ENCODE data around the gene BOD1L1.
"Not testable (repeated sequence)": the region's sequence is repeated elsewhere in the genome, so short reads cannot be mapped to it uniquely, and the experiment has no call there.

The BOD1L1 gene

DNA sequence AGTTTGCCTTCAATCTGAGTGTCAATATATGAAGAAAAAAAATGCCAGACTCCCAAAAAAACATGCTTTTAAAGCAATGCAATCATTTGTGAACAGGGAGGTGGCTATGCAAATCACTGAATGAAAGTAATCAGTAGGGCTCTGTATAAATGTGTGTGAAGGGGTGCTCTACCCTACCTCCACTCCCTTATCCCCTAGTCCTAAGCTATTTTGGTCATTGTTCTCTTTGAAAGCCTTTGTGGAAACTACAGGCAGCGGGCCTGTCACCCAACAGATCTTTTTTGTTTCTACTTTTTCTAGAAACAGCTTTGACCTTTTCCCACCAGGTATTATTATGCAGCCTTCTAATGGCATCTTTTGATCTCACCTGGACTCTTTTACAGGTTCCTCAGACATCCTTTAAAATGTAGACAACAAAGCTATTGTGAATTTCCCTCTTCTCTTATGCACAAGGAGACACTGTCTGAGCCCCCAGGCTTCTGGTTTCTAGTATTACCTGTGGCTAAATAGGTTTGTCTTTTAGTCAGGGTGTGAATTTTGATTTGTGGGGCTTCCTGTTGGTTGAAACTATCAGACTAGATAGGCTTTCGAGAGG, 9.2 kb downstream of the BOD1L1 start:
- no peak for DNase-seq

DNA sequence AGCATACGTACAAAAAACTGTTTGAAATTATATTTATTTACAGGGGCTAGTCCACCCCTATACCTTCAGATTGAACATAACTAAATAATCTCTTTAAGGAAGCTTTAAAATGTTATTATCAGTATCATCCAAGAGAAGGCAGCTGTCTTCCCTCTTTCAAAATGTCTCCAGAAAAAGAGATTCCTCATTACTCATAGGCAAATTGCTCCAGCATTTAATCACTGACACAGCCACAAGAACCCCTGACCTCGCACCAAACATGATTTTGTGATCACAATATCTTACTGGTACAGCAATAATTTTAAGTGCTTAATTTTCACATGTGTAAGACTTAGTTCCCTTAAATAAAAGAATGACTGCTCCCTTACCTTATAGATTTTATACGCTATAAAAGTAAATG, 9.7 kb downstream of the BOD1L1 start:
- no peak for DNase-seq

DNA sequence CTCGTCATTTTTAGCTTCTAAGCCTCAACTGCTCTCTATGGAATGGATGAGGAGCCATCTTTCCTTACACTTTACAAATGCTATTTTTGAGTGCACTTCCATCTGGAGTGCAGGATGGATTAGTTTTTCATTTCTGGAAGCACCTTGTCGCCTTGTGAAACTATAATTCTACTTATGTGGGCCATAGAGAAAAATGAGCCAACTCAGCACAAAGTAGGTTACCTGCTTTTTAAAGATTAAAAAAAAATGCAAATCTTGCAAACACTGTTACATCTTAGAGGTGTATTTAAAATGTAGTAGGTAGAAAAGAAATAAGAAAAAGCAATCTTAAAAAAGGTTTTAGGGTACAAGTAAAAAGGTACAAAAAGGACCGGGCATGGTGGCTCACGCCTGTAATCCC, 10.9 kb downstream of the BOD1L1 start:
- no peak for DNase-seq

DNA sequence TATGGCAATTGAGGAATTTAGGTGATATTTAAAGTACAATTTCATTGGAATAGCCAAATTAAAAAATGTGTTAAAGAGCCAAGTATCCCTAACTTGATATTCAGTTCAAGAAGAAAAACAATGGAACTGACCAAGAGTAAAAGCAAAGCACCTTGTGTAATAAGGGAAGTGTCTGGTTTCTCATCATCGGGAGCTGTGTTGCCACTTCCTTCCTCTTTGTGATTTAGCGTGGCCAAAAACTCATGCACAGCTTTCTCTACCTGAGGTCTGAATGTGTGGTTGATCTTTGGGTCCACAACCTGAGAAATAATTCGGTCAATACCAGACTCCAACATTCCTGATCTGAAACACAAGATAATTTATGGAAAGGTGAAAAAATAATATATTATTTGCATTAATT, 12.4 kb downstream of the BOD1L1 start:
- DNase-seq: no peak

DNA sequence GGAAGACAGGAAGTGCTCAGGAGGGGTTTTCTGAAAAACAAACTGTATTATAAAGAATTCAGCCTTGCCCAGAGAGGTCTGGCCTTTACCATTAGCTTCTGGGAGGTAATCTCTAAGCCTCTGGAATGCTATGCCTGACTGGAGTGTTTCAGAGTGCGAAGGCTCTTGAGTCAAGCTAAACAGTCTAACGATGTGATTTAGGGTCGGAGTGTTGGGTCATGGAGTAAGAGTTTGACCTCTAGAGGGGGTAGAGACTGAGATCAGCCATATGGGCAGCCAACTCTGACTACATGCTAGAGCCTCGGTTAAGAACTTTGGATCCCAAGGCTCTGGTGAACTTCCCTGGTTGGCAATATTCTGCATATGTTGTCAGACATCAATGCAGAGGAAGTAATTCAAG, 15.0 kb downstream of the BOD1L1 start:
- no peak for DNase-seq

DNA sequence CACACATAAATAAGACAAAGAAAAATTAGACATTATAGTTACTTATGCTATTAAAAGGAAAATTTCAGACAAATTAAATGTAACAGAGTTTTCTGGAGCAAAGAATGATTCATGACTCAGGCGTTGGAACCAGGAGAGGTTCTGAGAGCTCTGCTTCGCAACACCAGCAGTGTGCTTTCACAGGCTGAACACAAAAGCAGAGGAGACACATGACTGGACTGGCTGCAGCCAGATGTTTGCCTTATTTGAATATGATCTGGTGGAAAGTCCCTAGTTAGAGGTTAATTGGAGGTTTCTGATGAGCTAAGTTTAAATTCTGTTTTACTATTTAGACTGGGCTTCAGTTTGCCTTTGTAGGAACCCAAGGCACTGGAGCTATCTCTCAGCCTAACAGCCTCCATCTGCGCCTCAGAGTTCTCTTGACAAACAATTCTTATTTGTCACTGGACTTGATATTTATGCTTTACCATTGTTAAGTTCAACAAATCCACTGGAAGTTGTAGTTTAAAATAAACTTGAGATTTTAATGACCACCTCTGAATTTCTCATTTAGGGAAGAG, 16.2 kb downstream of the BOD1L1 start:
- no peak for DNase-seq

DNA sequence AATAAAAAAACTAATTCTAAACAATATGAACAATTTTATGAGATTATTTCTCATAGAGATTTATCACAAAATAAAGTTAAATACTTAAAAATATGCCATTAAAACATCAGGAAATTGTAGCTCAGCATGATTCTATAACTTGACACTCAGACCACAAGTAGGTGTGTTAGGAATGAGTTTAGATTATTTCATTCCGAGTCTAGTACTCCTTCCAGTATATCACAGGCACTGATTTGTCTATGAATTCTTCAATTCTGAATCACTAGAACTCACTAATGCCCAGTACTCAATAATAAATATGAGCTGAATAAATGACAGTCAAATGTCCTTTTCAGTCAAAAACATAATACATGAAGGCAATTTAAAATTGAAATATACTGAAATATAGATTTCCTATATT, 22.2 kb downstream of the BOD1L1 start:
- DNase-seq: no peak

DNA sequence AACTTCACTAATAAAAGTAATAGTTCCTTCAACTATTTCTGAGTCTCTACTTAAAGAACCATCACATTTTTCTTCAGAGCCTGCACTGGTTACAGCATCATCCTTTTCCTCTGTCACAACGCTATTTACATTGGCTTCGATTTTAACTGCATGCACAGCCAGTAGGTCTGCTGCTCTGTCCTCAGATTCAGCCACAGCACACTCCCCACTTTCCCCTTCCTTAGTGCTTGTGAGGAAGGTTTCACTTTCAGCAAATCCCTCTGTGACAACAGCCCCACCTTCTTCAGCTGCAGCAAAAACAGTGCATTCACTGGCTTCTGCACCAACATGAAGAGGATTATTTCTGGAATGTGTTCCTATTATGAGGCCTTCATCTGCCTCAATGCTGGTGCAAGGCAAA, 25.7 kb downstream of the BOD1L1 start:
- DNase-seq: no peak

DNA sequence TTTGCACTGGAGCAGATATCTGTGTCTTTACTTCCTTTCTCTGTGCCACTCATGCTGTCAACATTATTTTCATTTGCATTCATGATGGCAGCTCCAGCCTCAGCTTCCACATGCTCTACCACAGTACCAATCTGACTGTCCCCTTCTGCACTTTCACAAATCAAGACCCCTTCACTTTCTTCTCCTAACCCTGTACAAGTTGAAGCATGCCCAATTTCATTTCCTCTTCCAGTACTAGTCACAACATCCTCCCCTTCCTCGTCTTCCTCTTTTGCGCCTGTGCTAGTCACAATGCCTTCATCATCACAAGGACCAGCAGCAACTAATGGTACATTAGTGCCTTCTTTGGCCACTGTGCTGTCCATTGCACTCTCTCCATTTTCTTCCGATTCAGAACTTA, 26.5 kb downstream of the BOD1L1 start:
- no peak for DNase-seq

DNA sequence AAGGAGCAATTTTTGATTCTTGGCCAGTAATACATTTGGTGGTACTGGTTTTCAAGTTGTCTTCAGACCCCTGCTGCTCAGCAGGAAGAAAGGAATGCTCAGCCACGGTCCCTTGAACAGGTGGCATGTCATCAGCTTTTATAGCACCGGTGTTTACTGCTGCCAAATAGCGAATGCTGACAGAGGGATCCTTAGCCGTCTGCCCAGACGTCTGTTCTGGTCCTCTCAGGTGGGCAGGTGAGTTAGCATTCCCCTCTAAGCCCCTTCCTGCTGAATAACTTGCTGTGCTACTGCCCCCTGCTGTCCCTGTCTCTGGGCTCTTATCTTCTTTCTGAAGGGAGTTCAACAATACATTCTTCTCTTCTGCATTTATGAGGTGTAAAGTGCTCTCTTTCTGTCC, 28.4 kb downstream of the BOD1L1 start:
- DNase-seq: no peak

DNA sequence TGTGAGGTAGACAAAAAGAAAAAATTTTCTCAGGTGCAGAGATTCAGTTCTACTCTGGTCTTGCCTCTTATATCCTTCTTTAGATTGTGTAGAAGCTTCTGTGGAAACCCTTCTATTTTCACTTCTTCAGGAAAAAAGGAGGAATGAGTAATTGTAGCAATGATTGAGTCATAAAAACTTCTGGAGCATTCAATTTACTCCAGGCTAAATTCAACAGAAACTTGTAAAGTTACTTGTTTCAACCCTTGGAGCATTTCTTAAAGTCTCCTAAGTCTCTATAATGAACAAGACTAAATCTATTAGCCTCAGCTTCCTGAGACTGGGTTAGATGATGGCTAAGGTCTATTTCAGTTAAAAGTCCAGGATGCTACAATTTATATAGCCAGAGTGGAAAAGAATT, 29.9 kb downstream of the BOD1L1 start:
- no peak for DNase-seq

DNA sequence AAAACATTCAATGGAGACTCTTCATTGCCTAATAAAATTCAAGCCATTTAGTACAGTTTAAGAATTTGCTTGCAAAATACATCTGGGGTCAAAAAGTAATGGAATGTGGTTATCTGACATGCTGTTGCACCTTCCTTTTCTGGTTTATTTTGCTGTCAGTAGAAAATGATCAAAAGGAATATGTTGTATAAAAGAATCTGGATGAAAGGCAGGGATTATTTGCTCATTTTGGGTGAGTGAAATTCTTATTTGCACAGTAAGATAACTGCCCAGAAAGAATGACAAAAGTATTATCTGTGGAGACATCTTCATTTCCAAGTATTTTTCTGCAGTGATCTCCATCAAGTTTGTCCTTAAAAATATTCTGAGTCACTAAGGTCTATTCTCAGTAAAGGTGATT, 30.4 kb downstream of the BOD1L1 start:
- no peak for DNase-seq

DNA sequence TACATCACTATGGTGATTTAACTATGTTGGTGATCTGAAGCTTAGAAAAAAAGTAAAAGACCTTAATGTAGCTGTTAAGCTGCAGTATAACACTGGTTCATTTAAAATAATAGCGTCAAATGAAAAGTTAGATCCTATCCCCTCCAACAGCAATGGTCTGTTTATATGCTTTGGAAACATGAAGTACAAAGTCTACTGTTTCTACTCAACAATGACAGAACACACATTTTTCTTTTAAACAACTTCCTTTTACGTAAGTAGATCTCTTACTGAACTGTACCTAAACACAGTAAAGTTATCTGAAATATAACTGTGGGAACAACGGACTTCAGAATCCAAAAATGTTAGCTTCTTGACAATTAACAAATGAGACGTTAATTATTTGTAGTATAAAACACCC, 35.3 kb downstream of the BOD1L1 start:
- DNase-seq: no peak

DNA sequence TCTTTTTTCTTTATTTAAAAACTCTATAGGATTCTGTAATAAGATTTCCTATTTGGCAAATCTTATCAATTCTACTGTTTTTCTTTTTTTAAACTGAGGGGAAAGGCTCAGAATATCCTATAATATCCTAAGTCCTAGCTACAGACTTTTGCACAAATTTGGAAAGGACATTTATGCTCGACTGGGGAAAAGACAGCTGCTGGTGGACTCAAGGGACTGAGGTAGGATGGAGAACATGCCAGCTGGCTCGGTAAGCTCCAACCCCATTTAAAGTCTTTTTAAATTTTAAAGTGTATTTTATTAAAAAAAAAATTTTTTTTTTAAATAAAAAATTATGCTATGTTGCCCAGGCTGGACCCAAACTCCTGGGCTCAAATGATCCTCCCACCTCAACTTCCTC, 36.8 kb downstream of the BOD1L1 start:
- DNase-seq: no peak

DNA sequence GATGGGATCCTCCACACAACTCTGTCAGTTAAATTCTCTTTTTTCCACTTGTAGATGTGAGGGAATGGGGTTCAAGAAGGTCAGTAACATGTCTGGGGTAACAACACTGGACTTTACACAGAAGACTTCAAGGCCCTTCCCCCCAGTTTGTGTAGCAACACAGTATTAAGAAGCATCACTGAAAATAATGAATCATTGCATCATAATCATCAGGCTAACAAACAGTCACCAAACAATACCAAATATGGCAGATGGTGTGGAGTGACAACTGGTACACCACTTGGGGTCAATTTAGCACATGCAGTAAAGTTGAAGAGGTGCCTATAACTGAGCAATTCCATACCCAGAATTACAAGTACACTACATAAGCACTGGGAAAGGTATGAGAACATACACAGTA, 38.6 kb downstream of the BOD1L1 start:
- DNase-seq: no peak

DNA sequence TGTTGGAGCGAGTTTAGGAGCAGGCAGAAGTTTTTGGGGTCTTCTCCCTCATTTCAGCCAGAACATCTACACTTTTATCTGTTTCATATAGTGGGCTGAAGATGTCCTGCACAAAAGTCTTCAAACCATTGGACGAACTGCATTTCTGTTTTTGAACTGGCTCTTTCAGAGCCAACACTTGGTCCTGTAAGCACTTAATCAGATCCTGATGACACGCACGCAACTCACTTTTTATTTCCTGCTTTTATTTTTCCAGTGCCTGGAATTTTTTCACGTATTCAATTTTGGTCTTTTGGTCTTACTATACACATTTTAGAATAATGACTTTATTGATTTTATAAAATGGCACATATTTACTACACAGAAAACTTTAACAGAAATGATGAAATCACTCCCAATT, 43.0 kb downstream of the BOD1L1 start:
- DNase-seq: no peak

DNA sequence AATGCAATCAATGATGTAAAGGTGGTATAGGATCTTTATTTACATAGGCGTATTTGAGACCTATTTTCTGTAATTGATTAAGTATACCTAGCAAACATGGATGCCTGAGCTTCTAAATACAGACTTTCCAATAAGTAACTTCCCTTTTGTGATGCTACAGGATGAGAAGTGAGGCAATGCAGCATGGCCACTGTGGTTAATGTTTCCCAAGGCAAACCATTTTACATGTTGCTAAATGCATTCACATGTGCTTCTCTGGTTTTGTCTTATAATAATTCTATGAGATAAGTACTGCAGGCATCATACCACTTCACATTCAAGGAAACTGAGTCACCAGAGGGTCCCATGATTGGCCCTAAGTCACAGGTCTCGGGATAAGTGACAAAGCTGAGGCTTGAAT, 47.5 kb downstream of the BOD1L1 start:
- no peak for DNase-seq

DNA sequence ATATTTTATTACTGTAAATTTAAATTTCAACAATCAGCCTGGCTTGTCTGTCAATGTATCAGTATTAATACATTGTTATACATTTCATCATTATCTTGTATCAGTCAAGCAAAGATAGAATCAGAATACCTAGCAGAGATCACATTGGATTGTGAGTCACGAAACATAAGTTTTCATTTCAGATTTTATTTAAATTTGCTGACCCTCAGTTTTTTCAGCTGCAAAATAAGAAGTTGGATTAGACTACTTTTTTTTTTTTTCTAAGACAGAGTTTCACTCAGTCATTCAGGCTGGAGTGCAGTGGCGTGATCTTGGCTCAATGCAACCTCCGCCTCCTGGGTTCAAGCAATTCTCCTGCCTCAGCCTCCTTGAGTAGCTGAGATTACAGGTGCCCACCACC, 49.9 kb downstream of the BOD1L1 start:
- DNase-seq: no peak

DNA sequence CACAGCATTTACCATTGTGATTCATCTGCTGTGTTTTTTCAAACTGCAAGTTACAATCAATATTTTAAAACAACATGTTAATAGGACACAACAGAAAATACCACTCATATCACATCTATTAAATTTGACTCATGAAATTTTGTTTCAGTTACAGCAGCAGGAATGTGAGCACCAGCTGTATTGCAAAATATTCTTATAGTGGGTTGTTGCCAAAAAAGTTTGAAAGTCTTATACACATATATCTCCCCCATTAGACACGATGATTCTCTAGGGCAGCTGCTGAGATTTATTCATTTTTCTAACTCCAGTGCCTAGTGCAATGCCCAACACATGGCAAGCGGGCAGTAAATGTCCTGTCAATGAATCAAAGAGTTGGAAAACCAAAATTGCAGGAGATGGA, 56.6 kb downstream of the BOD1L1 start:
- DNase-seq: no peak

DNA sequence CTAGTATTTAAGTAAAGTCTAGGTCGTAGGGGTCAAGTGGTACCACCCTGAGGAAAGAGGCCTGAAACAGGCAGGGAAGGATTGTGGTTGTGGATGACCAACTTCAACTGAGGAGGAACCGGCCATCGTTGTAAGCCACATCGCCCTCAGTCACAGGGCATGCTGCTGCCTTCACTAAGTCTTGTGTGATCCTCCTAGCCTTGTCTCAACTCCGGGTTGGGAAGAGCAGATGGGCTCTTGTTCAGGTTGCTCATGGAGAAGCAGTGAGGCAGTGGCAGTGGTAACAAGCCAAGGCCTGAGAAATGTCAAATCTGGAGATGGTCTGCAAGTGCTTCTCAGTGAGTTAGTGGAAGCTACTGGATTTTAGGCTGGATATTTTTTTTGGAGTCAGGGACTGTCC, 60.4 kb downstream of the BOD1L1 start:
- DNase-seq: no peak

DNA sequence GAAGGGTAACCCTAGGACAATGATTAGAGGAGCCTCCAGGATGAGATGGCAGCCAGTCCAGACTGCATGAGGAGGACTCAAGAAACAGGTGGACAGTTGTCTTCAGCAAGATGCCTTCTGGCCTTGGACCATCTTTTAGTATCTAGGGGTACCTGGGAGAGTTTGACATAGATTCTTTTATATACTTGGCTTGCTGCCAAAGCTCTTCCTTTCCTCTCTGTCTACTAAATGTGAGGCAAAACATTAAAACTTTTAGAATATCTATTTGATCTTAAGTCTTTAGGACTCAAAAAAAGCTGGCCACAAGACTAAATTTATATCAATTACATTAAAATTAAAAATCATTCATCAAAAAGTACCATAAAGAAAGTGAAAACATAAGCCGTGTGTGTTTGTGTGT, 64.6 kb downstream of the BOD1L1 start:
- DNase-seq: no peak

DNA sequence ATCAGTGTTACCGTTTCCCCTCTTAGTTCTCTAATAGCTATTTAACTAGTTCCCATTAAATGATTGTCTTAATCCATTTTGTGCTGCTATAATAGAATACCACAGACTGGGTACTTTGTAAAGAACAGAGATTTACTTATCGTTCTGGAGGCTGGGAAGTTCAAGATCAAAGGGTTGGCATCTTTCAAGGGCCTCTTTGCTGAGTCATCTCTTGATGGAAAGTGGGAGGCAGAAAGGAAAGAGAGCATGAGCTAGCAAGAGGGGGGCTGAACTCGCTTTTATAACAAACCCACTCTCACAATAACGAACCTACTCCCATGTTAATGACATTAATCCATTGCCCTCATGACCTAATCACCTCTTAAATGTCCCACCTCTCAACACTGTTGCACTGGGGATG, 65.9 kb downstream of the BOD1L1 start:
- no peak for DNase-seq

DNA sequence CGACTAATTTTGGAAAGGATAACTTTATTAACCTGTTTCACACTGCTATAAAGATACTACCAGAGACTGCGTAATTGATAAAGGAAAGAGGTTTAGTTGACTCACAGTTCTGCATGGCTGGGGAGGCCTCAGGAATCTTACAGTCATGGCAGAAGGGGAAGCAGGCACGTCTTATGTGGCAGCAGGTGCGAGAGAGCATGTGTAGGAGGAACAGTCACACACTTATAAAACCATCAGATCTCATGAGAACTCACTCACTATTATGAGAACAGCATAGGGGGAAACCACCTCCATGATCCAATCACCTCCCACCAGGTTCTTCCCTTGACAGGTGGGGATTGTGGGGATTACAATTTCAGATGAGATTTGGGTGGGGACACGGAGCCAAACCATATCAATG, 67.4 kb downstream of the BOD1L1 start:
- not testable (repeated sequence) for DNase-seq

DNA sequence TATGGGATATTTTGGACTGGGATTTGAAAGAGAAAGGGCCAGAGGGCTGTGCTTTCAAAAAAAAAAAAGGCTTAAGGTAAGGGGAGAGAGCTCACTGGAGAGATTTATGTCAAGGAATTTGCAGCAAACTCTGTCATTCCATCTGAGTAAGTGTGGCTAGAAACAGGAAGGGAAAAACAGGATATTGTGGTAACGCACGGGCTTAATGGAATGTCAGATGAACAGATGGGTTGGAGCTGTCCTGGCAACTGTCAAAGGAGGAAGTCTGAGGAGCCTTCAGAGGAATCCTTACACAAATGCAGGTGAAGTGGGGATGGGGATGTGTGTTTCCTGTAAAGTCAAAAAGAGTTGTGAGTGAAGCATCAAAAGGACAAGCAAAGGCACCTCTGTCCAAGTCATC, 68.1 kb downstream of the BOD1L1 start:
- no peak for DNase-seq

DNA sequence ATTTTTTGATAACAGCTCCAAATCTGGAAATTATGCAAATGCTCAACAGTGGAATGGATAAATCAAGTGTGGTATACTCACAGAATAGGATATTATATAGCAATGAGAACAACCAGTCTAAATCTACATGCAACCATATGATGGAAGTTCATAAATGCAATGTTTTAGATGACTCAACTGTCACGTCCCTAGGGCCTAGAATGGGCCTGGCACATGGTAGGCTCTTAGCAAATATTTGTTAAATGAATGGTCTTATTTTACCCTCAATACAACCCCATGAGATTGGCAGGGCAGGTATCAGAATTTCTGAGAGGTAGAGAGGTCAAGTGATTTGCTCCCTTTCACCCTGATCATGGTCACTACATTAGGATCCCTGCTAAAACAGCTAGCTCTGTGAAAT, 68.6 kb downstream of the BOD1L1 start:
- DNase-seq: no peak

DNA sequence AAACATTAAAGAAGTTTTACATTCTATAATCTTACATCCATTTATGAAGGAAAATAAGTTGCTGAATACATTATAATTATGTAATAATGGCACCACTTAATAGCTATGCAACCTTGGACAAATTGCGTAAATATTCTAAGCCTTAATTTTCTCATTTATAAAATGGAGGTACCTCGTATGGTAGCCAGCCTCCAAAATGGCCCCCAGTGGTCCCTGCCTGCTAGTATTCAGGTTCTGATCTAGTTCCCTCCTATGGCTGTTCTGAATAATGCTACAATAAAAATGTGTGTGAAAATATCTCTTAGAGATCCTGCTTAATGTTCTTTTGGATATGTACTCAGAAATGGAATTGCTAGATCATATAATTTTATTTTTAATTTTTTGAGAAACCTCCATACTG, 72.2 kb downstream of the BOD1L1 start:
- DNase-seq: no peak

Measured in SHP77 (cell line).